HAP-1 (cell line): ENCODE results near the gene MRPS12.

Source experiments
- DNase-seq, 2 experiments: peaks; one replicate each; pipeline ENCODE4 v3.0.0-alpha.2; 2016 to 2020; ENCODE audit warnings: low spot score in 2 of 2
- H3K27me3 ChIP-seq: fragments of 250-450 bp; sonication (Bioruptor Pico); 2 replicates; pipeline ENCODE4 v1.5.1; 2020; ENCODE audit warnings: low read depth, mild to moderate bottlenecking, moderate library complexity
- H3K36me3 ChIP-seq: fragments of 250-450 bp; sonication (Bioruptor Pico); replicated peaks from 2 replicates; pipeline ENCODE4 v1.5.1; 2020; ENCODE audit warnings: mild to moderate bottlenecking
- H3K4me1 ChIP-seq: fragments of 250-450 bp; sonication (Bioruptor Pico); 2 replicates; pipeline ENCODE4 v1.5.1; 2020; ENCODE audit warnings: mild to moderate bottlenecking
- H3K4me3 ChIP-seq: fragments of 250-450 bp; sonication (Bioruptor Pico); 2 replicates; pipeline ENCODE4 v1.5.1; 2020; ENCODE audit warnings: mild to moderate bottlenecking, moderate library complexity
- H3K9me3 ChIP-seq: fragments of 250-450 bp; sonication (Bioruptor Pico); 2 replicates; pipeline ENCODE4 v1.5.1; 2020; ENCODE audit warnings: mild to moderate bottlenecking, moderate library complexity
- in situ Hi-C: fragments of 300-500 bp; cut with MboI; formaldehyde crosslinking; loops from 3 replicates; pipeline ENCODE4 v1.14.3; 2020; ENCODE audit warnings: low sequenced_read_pairs, inconsistent platforms, mixed read lengths

Gene MRPS12

GRCh38 chr19:38917516-38917915 lies 13.2 kb upstream of the MRPS12 start:
- no peak overlapping the region for H3K4me3 ChIP-seq
- H3K9me3 ChIP-seq, result no peaks in the 10 kb centered on the region
- no peaks in the 10 kb centered on the region for H3K27me3 ChIP-seq
- in situ Hi-C loops, result no loop called here
- no peaks in the 10 kb centered on the region for H3K4me1 ChIP-seq
- H3K36me3 ChIP-seq, result peaks cover 14% of the 10 kb centered on the region
- no peak for DNase-seq

- H3K36me3 ChIP-seq, result peaks cover 14% of the 10 kb centered on the region
- no peak overlapping the region for H3K4me3 ChIP-seq
- peak in 1 of 2 experiments; percentile 42 for DNase-seq
- H3K27me3 ChIP-seq, result no peaks in the 10 kb centered on the region
- no peaks in the 10 kb centered on the region for H3K4me1 ChIP-seq
- in situ Hi-C loops, result no loop called here
- H3K9me3 ChIP-seq, result no peaks in the 10 kb centered on the region
These were observed 12.7 kb upstream of the MRPS12 start for GRCh38 chr19:38917921-38918491.

GRCh38 chr19:38918526-38918925 lies 12.2 kb upstream of the MRPS12 start:
- Histone ChIP-seq H3K9me3 (no peaks in the 10 kb centered on the region), H3K4me3 (no peak overlapping the region), H3K4me1 (no peaks in the 10 kb centered on the region), H3K36me3 (peaks cover 14% of the 10 kb centered on the region), H3K27me3 (no peaks in the 10 kb centered on the region)
- no peak for DNase-seq
- in situ Hi-C loops, result no loop called here

GRCh38 chr19:38919837-38920601 lies 10.7 kb upstream of the MRPS12 start:
- Histone ChIP-seq H3K27me3 (no peaks in the 10 kb centered on the region), H3K4me3 (no peak overlapping the region), H3K36me3 (peaks cover 26% of the 10 kb centered on the region), H3K9me3 (no peaks in the 10 kb centered on the region), H3K4me1 (no peaks in the 10 kb centered on the region)
- no peak for DNase-seq
- in situ Hi-C loops, result loop anchor here (10.0 kb wide), 1 partner anchor 195 kb away; no protein-coding TSS in a partner anchor

GRCh38 chr19:38920602-38921419 lies 9.9 kb upstream of the MRPS12 start:
- Histone ChIP-seq H3K4me1 (no peaks in the 10 kb centered on the region), H3K27me3 (no peaks in the 10 kb centered on the region), H3K9me3 (no peaks in the 10 kb centered on the region), H3K36me3 (peaks cover 32% of the 10 kb centered on the region), H3K4me3 (no peak overlapping the region)
- DNase-seq, result no peak
- in situ Hi-C loops, result loop anchor here (10.0 kb wide), 1 partner anchor 196 kb away; no protein-coding TSS in a partner anchor

- H3K36me3 ChIP-seq, result peaks cover 35% of the 10 kb centered on the region
- no peaks in the 10 kb centered on the region for H3K4me1 ChIP-seq
- H3K9me3 ChIP-seq, result no peaks in the 10 kb centered on the region
- no peaks in the 10 kb centered on the region for H3K27me3 ChIP-seq
- DNase-seq, result no peak
- no peak overlapping the region for H3K4me3 ChIP-seq
- in situ Hi-C loops, result loop anchor here (10.0 kb wide), 1 partner anchor 197 kb away; no protein-coding TSS in a partner anchor
These were observed 9.1 kb upstream of the MRPS12 start for GRCh38 chr19:38921420-38922274.

GRCh38 chr19:38922482-38922881 lies 8.3 kb upstream of the MRPS12 start:
- H3K36me3 ChIP-seq, result peaks cover 35% of the 10 kb centered on the region
- no peaks in the 10 kb centered on the region for H3K4me1 ChIP-seq
- no peak for DNase-seq
- no peak overlapping the region for H3K4me3 ChIP-seq
- no peaks in the 10 kb centered on the region for H3K27me3 ChIP-seq
- in situ Hi-C loops, result loop anchor here (10.0 kb wide), 1 partner anchor 198 kb away; no protein-coding TSS in a partner anchor
- H3K9me3 ChIP-seq, result no peaks in the 10 kb centered on the region

GRCh38 chr19:38924388-38924787 lies 6.4 kb upstream of the MRPS12 start:
- Histone ChIP-seq H3K36me3 (peaks cover 35% of the 10 kb centered on the region), H3K4me3 (no peak overlapping the region), H3K27me3 (no peaks in the 10 kb centered on the region), H3K4me1 (no peaks in the 10 kb centered on the region), H3K9me3 (no peaks in the 10 kb centered on the region)
- DNase-seq, result no peak
- in situ Hi-C loops, result loop anchor here (10.0 kb wide), 1 partner anchor 200 kb away; no protein-coding TSS in a partner anchor

GRCh38 chr19:38928391-38929001 lies 2.2 kb upstream of the MRPS12 start:
- Histone ChIP-seq H3K36me3 (peaks cover 33% of the 10 kb centered on the region), H3K9me3 (no peaks in the 10 kb centered on the region), H3K4me3 (no peak overlapping the region), H3K4me1 (peaks cover 4% of the 10 kb centered on the region), H3K27me3 (no peaks in the 10 kb centered on the region)
- no peak for DNase-seq
- in situ Hi-C loops, result loop anchor here (10.0 kb wide), 1 partner anchor 204 kb away; no protein-coding TSS in a partner anchor

GRCh38 chr19:38929929-38930775 lies 592 bp upstream of the MRPS12 start, which contains the start of gene SARS2:
TSS of gene SARS2 (minus strand) at chr19:38930763. CDS start at chr19:38930736, 27 bp downstream.
- in situ Hi-C loops, result loop anchor here (10.0 kb wide), 1 partner anchor 205 kb away; no protein-coding TSS in a partner anchor
- Histone ChIP-seq H3K27me3 (no peaks in the 10 kb centered on the region), H3K4me1 (peaks cover 4% of the 10 kb centered on the region), H3K9me3 (peaks cover 10% of the 10 kb centered on the region), H3K4me3 (peak within 1 kb of the TSS; percentile 74), H3K36me3 (peaks cover 26% of the 10 kb centered on the region)
- peak; percentile 91 to 94 for DNase-seq

- H3K9me3 ChIP-seq, result peaks cover 17% of the 10 kb centered on the region
- peaks cover 18% of the 10 kb centered on the region for H3K36me3 ChIP-seq
- H3K27me3 ChIP-seq, result no peaks in the 10 kb centered on the region
- H3K4me3 ChIP-seq, result peak overlapping the region; percentile 74
- in situ Hi-C loops, result no loop called here
- no peak for DNase-seq
- peaks cover 4% of the 10 kb centered on the region for H3K4me1 ChIP-seq
These were observed 713 bp downstream of the MRPS12 start for GRCh38 chr19:38931521-38931793.
